GM19023 (cell line): ENCODE data around the gene KCNMA1.
A peak's percentile ranks its signal among the peaks of the same experiment; 100 is the strongest.

Experiments used
- ATAC-seq: cut with Tn5 transposase; IDR thresholded peaks from one replicate; pipeline ENCODE4 v1.9.1; 2021; ENCODE audit warnings: mild to moderate bottlenecking, moderate library complexity; ENCODE audit not compliant: unreplicated experiment

The KCNMA1 gene

DNA sequence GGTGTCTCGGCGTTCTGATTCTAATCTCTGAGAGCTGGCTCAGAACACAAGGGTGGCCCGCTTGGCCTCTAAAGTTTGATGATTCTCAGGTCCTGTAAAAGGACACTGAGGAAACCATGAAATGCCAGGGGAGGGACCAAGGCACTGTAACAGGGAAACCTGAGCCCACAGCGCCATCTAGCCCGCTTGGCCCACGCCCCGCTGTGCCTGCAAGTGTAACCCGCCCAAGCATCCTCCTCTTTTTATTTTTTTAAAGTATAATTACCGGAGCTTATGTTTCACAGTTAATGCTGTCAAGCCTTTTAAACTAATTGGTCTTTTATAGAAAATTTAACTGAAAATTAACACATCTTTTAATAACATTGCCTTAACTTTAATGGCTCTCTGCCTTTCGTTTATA, 734.7 kb downstream of the KCNMA1 start:
- ATAC-seq = no peak

- no peak for ATAC-seq
Measured at GRCh38 chr10:76901701-76902100, 735.9 kb downstream of the KCNMA1 start.

GRCh38 chr10:76899490-76899889, 738.1 kb downstream of the KCNMA1 start:
- ATAC-seq = no peak

- ATAC-seq = no peak
Measured at GRCh38 chr10:76892766-76893479, 744.7 kb downstream of the KCNMA1 start.

DNA sequence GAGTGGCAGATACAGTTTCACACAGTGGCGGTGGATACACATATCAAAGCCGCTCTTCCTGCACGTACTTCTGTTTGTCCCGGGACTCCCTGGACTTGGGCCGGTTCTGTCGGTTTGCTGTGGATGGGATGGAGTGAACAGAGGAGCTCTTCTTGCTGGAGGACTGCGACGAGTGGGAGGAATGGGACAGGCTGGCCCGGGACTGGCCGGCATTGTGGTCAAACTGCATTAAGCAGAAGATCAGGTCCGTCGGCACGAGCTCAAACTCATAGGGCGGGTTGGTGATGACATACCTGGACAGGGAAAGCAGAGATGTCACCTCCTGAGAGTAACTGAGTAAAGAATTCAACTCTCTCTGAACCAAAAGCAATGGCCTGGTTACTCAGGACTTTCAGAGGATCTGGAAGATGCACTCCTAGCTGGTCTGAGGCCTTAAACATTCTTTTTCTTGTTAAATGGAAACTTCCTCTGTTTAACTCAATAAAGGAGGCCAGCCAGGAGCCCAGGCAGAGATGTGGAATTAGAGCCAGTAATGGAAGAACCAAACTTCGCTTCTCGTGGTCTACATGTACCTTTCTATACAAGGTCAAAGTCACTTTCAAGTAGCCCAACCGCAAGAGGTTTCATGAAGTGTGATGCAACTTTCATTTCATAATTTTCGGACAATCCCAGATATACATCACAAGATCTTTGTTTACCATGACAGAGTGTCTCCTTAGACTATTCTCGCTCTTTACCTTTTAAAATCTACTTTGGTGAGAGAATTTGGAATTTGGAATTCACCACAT, 750.2 kb downstream of the KCNMA1 start:
- ATAC-seq = no peak

DNA sequence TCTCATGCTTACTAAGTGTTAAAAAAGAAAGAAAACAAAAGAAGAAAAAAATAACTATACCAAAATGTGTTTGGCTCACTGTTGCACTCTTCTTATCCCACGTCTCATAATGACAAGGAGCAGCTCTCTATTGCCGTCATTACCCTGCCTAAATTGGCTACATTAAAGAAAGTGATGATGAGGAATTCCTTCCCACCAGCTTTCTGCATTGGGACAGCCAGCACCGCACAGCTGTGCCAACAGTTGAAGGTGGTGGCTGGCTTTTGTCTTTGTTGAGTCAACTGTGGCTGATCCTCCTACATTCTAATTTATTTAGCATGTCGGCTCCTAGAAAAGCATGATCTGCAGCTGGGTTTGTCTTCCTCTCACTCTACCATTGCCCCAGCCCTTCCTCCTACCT, 751.8 kb downstream of the KCNMA1 start:
- no peak for ATAC-seq

GRCh38 chr10:76884673-76885275, 752.8 kb downstream of the KCNMA1 start:
- no peak for ATAC-seq

DNA sequence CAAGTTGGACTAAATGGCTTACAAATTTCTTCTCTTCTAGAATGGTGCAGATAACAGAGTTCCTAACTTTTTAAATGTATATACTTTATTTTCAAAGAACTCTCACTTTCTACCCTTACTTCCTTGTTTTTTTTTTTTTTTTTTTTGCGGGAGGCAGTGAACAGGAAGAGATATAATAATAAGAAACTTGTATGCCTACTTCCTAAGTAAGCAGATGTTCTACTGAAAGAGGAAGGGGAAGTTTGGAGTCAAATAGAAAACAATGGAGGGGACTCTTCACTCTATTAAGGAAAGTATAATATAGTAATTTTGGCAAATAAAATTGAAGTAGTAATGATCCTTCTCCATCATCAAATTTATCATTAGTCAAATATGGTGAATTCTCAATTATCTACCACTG, 754.0 kb downstream of the KCNMA1 start:
- ATAC-seq = no peak

DNA sequence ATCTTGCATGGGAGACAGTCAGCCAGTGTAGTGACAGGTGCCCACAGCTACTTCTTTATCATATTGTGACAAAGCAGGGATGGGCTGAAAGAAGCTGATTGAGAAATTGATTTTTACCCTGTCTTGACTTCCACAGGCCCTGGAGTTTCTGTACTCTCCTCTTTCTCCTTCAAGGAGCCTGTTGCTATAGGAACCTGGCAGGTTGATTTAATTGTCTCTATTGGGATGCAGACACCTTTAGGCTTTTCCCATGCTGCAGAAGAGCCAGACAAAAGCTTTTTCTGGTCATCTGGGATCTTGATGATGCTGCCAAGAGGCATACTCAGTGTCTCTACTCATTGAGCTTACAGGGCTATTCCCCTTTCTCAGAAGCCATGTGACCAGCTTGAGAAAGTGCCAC, 754.8 kb downstream of the KCNMA1 start:
- ATAC-seq = no peak

DNA sequence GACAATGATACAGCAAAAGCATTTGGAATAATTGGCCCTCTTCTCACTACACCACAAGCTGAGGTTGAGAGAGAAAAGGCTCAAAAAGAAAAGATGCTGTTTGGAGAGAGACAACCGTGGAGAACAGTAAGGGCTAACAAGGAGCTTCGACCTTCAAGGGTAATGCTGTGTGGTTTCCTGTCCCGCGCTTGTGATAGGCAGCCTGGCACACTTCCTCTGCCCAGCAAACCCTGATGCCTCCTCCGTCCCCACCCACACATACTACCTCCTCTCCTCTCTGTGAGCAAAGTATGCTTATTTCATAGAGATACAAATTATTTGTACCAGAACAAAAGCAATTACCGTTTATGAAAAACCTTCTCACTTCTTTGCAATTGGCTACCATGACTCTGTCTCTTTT, 755.4 kb downstream of the KCNMA1 start:
- peak; percentile 63 for ATAC-seq

DNA sequence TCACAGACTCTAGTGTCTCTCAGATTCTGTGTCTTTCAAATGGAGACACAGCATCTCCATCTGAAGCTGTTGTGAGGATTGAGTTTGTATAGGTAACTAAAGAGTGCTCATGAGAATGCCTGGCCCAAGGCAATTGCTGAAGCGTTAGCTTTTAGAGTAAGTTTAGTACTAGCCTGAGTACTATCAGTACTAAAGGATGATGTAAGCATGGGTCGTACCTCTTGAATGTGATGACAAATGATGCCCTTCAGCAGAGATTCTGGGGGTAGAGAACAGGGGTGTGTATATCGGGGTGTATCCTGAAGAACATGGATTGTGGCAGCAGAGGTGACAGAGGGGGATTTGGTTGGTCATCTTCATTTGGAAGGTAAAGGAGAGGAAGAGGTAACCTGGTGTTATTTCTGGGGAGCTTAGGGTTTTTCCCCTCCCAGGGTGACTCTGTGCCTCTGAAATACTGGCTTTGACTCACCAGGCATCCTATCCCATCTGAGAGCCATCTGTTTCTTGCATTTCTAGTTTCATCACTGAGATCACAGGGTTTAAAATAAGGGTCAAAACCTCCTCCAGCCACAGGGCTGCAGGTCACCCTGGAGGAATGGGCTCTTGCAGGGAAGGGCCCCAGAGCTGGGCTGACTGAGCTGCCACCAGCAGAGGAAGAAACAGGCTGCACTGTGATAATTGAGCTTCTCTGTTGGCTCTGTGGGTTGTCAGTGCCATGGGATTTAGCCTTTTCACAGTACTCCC, 756.0 kb downstream of the KCNMA1 start:
- ATAC-seq = peak; percentile 80

GRCh38 chr10:76880931-76881330, 756.7 kb downstream of the KCNMA1 start:
- no peak for ATAC-seq

DNA sequence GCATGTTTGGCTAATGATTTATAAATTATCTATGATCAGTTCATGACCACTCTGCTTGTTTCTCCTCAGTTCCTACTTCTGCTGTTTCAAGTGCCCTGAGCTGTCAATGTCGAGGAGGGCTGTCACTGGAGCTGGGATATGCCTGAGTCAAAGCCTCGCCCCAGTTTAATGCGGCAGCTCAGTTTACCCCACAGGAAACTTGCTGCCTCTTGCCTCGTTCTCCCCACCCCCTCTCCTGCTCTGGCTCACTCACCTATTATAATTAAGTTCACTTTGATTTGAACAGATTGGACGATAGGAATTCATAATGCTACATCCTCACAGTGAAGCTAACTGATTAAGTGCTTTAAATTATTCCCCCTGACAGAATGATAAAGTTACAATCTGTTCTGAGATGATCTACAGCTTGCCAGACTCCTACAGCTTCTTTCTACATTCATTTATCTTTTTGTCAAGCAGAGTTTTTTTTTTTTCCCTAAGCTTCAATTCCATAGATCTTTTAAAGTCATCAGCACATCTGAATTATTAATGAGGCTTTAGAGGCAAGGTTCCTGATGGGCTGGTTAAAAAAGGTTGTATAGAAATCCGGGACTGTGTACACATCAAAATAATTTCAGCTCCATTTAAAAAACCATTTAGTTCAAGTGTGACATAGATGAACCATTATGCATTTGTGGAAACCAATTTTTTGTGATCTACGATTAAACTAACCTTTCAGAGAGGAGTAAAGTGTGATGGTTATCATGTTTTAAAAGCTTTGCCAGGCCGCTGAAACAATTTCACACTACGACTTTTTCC, 758.3 kb downstream of the KCNMA1 start:
- ATAC-seq = no peak

GRCh38 chr10:76878514-76878913, 759.1 kb downstream of the KCNMA1 start:
- ATAC-seq = no peak

- ATAC-seq = no peak
Measured at GRCh38 chr10:76874896-76875295, 762.7 kb downstream of the KCNMA1 start.

DNA sequence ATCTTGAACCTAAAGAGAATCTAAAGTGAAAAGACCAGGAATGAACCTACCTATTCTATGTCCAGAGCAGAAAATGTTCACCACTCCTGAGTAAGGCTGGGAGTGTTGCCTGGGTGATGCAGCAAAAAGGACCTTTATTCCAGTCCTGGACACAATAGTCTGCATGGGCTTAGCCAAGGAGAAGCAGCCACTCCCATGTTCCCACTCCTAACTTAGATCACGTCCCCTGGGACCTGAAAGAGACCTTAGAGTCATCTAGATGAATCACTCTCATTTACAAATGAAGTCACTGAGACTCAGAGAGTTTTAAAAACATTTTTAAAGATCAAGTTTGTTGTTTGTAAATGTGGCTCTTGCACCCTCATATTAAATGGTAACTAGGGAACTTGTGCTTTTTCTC, 763.4 kb downstream of the KCNMA1 start:
- no peak for ATAC-seq

GRCh38 chr10:76871697-76872295, 765.8 kb downstream of the KCNMA1 start:
- ATAC-seq = no peak

DNA sequence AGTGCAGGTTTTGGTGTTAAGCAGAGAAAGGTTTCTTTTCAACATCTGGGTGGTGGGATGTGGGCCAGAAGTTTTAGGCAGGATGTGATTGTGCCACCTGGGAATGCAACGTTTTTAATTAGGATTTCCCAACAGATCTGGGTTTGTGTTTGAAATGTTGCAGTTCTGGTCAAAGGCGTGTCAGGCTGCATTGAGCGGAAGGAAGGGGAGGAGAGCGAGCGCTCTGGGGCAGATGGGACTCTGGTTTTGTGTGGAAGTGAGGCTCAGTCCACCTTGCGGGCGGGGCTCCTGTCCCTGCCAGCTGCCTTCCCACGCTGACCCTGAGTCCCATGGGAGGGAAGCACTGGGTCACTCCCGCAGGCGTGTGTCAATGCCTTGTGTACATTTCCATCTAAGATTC, 767.7 kb downstream of the KCNMA1 start:
- no peak for ATAC-seq

DNA sequence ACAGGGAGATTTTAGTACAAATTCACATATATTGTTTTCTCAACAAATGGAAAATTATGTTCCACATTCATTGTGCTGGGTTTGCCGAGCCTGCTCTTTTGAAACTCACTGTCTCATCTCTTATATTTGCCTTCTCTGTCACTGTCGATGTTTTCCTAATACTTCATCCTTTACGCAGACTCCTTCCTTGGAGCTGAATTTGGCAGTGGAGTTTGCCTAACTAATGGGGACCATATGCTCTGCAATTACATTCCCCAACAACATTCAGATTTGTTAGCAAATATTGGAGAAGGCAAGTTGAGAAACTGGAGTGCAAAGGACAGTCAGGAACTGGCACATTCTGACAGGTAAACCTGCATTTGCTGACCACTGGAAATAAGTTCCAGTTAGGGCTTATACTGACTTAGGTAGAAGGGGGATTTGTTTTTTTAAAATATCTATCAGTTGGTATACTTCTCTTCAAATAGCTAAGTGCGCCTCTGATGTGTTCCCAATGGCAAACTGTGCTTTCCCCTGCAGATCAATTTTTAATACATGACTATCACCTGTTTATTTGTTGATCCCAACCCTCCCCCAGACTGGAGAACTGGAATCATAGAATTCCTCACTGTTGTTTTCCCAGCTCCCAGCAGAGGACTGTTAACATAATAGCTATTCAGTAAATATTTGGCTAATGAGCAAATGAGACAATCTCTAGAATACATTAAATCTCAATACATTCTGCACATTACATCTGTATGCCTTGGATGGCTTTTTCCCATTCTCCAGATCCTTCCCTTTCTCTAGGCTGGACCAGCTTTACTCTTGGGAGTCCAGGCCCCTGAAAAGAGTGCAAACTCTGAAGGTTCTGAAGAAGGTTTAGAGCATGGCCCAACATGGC, 769.3 kb downstream of the KCNMA1 start:
- ATAC-seq = no peak
